HG02759 (cell line): ENCODE data around the gene GTPBP1.

Source experiments
- ATAC-seq: cut with Tn5 transposase; IDR thresholded peaks from one replicate; pipeline ENCODE4 v1.9.1; 2021; ENCODE audit warnings: mild to moderate bottlenecking, moderate library complexity; ENCODE audit not compliant: unreplicated experiment

Gene GTPBP1

DNA sequence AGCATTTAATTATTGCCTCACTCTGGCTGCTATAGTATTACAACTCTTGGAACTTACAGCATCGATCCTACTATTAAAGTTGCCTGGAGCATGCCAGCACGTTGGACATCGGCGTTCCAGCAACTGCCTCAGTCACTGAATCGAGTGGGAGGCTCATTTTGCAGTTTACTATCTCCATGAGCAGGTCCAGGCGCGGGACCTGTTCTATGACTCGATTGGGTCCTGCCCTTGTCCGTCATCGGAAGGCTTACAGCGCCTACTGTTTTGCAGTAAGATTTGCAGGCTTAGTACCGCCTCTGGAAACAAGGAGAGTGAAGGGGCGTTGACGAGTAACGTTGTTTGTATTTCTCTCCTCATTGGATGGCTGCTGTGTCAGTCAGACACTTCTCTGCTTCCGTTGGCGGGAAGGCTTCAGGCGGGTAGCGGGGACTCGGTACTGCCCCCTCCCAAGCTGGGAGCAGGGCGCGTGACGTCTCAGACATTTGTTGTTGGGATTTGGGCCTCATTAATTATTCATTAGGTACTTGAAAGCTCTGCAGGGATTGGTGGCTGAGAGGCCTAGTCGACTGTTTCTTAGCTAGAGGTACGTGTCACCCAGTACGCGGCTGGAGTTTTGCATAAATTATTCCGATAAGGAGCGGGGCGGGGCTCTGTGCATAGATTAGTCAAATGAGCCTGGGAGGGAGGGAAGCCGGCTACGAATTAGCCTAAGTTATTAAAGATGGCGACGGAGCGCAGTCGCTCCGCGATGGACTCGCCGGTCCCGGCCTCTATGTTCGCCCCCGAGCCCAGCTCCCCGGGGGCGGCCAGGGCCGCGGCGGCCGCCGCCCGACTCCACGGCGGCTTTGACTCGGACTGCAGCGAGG lies at the start of gene GTPBP1:
Gene GTPBP1, plus strand, starts transcription at position 710 of the 866 bp plus-strand sequence. Its CDS starts 12 bp downstream, at position 722.
- peak; percentile 69 for ATAC-seq

DNA sequence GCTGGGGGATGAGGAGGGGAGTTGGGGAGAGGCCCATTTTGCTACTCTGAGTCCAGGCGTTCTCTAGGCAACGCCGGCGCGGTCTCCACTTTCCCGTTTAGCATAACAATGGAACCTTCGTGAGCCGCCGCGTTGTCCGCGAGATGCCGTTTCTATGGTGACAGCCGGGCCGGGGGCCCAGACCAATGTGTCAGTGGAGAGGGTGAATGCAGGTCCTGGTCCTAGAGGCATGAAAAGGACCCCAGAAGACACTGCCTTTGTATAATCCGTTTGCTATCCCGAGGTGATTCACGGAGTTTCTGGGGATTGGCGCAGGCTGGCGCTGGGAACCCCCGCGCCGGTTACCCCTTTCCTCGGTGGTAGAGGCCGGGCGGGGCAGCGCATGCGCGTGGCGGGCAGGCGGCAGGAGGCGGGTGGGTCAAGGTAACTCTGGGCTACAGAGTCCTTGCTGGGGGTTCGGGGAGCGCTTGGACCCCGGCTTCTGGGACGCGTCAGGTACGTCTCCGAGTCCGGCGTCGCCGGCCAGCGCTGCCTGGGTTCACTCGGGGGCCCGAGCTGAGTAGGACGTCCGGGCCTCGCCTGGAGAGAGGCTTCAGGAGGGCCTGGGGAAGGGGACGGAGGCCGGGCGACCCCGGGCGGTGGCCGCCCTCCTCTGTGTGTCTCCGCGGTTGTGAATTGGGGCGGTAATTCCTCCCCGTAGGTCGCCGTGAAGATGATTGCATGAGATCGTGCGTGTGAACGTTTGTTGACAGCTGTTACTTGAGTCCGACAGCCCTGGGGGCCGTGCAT lies 49.3 kb upstream of the GTPBP1 start, which contains the start of the genes CBY1 and FAM227A:
Gene CBY1, plus strand, starts transcription at position 383 of the 789 bp plus-strand sequence. CDS start 11,417 bp downstream, outside the sequence.
Gene FAM227A, minus strand, starts transcription at position 137 of the 789 bp plus-strand sequence. CDS start 6,224 bp downstream, outside the sequence.
- peak; percentile 81 for ATAC-seq

DNA sequence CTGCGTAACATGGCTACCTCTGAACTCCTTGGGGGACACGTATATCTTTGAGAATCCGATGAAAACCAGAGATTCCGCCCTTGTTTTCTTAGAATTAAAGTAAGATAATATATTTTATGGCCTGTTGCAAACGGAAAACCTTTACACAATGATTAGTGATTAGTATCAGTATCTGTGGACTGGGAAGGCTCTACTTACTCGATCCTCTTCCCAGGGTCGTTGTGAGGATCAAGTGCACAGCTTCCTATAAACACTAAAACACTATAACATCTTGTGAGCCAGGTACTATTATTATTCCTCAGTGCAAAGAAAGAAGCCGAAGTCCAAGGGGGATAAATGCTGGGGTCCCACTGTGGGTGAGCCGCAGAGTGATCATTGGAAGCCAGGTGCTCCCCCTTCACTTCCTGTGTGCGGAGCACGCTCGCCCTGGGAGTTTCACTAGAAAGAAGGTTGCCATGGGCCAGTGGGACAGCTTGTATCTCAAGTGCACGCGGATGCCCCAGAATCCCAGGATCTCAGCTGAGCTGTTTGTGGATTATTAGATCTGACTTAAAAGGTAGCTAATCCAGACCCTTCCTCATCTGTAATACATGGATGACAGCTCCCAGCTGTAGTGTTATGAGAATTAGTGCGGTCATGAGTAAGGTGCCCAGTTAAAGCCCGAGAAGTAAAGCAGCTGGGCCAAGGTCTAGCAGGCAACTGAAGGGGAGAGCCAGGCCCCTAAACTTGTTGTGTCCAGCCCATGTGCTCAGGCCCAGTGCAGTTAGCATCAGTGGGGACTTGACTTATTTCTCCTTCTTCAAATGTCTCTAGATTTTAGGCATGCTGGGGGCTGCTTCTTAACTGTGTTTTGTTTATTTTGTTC lies 48.5 kb upstream of the GTPBP1 start:
- peak; percentile 20 for ATAC-seq

DNA sequence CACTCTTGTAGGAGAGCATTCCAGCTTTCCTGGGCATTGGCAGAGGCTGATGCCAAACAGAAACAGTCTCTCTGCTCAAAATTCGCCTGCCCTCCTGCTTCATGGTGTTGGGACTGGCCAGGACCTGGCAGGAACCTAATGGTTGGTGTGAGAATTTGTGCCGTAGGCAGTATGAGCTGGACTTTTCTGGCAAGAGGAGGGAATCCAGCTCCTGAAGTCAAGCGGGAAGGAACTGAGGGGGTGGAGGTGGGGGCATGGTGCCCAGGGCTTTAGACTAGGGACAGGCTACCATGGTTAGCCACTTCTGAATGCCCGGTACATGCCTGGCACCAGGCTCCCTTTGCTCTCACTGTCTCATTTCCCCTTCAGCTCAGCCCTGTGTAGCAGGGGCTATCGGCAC lies 30.9 kb upstream of the GTPBP1 start:
- no peak for ATAC-seq

DNA sequence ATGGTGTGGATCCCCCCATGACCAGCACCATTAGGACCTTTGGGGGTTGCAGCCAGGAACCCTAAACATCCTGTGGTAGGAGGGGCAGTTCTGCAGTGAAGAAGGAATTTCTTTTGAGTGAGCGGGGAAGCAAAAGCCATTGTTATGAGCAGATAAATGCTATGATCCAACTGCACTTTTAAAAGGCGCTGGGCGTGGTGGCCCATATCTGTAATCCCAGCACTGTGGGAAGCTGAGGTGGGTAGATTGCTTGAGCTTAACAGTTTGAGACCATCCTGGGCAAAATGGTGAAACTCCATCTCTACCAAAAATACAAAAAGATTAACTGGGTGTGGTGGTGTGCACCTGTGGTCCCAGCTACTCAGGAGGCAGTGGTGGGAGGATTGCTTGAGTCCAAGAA lies 29.9 kb upstream of the GTPBP1 start:
- no peak for ATAC-seq

DNA sequence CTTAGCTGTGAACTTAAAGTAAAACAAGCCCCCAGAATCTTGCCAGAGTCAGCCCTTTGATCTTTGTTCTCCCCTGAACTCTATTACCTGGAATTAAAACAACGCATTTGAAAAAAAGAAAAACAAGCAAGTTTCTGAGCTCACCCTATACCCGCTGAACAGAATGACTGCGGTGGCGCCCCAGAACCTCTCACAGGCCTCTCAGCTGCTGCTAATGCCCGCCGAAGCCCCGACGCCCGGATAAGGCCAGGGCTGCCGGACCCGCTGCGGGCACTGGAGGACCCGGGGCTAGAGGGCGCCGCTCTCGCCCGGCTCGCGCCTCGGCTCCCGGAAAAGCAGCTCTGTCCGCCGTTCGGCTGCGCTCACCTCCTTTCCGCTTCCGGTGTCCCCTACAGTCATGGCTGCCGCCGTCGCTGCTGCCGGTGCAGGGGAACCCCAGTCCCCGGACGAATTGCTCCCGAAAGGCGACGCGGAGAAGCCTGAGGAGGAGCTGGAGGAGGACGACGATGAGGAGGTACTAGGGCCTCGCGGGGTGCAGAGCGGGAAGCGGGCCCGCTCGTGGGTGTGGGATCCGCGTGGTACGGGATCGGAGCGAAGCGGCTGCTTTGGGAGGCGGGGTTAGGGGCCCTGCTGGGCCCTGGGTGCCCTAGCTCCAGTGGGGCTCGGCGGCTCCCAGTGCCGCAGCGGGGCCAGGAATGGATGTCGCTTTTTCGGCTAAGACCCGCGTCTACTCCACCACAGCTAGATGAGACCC lies 24.0 kb upstream of the GTPBP1 start, which contains the start of gene TOMM22:
Gene TOMM22, plus strand, starts transcription at position 376 of the 754 bp plus-strand sequence. Its CDS starts 22 bp downstream, at position 398.
- peak; percentile 98 for ATAC-seq

DNA sequence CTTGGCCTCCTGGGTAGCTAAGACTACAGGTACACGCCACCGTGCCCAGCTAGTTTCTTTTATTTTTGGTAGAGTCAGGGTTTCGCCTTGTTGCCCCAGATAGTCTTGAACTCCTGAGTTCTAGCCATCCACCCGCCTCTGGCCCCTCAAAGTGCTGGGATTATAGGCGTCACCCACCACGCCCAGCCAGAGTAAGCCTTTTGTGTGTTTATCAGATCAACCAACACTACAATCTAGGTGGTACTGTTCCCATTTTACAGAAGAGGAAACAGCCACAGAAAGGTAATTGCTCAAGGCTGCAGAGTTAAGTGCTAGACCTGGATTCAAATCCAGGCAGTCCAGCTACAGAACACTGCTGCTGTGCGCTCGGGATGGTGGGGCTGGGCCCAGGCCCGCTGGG lies 20.8 kb upstream of the GTPBP1 start:
- no peak for ATAC-seq

DNA sequence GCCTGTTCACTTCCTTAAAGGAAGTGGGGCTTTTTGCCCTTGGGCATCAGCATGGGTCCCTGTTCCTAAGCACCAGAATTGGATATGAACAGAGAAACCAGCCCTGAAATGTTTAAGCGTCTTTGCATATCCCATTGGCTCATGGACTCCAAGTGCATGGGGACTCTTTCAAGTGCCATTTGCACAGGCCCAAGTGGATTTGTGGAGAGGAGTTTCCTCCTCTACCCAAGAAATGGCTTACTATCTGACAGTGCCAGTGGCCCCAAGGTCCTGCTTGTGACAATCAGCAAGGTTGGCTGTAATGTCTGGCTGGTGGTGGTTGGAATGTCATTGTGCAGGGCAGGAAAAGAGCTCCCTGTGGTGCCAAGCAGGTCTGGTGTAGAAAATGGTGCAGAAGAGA lies 20.0 kb upstream of the GTPBP1 start:
- no peak for ATAC-seq

DNA sequence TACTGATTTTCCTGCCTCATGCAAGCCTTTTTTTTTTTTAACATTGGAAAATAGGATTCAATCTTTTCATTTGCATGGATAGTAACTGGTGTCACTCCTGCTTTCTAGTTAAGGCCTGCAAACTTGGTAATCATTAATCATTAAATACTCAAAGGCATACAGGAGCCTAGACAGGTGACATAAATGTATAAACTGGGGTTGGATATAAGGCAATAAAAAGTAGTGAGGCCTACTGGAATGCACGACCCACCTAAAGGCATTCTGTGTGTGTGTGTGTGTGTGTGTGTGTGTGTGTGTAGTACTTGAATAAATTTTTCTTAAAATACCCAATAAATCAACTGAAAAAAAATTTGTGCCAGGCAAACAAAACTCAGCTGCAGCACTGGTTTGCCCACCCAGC lies 16.1 kb upstream of the GTPBP1 start:
- ATAC-seq: no peak

DNA sequence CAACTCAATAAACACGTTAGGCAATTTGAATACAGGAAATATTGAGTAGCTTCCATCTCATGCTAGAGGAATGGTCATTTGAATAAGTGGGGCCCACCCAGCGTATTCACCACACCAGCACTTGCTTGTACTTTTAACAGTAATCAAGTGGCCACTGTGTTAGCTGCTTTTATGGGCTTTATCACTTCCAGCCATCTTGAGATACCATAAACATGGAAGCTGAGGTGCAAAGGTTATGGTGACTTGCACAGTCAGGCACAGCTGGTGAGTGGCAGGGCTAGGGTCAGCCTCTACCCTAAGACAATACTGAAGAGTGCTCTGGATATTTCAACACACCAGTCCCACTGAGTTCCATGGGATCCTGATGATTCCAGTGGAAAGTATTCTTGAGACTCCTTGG lies 11.7 kb upstream of the GTPBP1 start:
- no peak for ATAC-seq

DNA sequence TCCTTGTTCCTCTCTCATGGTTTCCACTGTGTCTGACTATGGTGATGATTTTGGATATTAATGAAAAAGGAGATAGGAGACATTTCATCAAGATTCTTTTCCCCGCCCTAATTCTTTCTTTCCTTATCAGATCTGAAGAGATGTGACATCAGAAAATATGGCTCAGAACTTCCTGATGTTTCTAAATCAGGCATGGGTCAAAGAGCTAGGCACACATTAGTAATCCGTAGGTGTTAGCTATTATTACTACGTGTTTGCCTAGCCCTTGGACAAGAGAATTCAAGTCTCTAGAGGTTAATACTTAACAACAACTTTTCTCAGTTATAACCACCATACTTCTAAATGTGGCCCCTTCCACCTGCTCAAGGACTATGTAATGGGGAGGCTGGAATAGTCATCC lies 10.8 kb upstream of the GTPBP1 start:
- no peak for ATAC-seq

DNA sequence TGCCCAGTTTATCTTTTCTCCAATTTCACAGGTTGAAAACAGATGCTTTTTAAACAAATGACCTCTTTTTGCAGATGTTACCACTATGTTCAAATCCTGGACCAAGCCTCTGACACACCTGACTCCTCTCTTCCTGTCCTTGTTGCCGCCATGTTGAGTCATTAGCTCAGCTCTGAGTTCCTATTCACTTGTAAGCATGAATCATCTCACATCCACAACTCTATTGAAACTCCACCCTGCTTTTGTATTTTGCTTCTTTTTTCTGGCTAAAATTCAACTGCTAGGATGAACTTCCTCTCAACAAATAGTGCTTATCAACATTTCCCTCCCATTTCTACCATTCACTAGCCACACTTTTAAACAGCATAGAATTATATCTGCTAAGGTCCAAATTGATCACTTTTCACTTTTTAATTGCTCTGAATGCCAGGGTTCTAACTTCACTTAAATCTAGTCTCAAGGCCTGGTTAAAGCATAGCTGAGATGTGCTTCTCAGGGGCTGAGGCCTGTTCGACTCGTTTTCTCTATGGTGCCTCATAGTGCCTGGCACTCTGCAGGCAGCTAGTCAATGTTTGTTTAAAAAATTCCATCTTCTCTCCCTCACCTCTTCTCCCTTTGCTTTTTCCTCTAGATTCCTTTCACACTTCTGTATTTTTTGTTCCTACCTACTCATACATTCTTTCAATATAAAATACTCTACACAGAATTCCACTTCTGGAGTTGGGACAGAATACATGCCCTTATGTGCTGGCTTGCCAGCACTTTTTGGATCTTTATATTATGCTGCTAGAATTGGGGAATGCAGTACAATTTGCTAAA lies 8.9 kb upstream of the GTPBP1 start:
- ATAC-seq: no peak

DNA sequence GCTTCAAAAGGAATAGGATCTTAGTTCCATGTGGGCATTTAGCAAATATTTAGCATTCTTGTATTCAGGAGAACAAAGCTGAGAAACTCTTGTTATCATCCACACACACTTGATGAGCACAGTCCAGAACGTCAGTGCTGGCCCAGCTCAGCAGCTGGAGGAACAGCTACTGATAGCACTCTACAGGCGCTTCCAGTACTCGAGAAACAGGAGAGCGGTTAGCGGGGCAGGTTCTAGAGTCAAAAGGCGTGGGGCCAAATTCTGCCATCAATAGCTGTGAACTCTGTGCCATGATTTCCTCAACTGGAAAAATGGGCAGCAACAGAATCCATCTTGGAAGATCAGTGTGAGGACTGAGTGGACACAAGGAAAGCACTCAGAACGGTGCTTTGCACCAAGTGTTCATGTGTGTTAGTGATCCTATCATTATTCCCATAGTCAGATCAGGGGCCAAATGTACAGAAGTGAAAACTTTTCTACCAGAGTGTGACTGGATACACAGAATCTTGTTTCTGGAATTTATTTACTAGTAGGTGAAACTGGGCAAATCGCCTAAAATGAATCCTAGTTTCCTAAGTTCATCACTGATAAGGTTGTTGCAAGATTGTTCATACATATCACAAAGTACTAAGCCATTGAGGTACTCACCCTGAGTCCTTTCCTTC lies 8.2 kb upstream of the GTPBP1 start:
- ATAC-seq: no peak

DNA sequence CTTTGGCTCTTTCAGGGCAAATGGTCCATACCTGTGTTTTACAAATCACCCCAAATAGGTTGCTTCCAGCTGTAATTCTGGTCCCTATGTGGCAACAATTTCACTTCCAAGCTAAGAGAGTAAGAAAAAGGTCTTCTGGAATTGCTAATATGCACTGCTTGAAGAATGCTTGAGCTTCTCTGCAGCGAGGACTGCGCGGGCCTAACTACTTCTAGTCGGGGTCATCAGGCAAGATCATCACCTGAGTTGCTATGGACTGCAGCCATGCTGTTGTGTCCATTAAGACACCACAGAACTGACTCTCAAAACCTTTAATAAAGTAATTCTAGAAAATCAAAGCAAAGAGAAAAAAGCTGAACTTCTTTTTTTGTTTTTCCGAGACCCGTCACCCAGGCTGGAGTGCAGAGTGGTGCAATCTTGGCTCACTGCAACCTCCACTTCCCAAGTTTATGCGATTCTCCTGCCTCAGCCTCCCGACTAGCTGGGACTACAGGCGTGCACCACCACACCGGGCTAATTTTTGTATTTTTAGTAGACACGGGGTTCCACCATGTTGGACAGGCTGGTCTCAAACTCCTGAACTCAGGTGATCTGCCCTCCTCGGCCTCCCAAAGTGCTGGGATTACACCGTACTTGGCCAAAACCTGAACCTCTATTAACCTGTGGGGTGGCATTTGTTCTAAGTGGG lies 7.2 kb upstream of the GTPBP1 start:
- ATAC-seq: no peak

DNA sequence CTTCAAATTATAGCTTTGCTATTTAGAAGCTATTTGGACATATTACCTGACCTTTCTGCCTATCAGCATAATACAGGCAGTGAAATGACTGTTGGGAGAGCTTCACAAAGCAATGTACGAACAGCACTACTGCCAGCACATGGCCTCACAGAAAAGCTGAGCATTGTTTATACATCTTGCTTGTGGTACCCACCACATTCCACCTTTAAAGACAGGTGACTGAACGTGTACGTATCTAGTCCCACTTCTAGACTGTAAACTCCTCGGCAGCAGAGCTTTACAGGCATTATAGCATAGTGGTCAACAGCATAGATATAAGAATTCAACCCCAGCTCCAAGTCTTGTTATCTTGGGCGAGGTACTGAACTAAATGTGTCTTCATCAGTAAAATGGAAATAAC lies 6.6 kb upstream of the GTPBP1 start:
- ATAC-seq: no peak

DNA sequence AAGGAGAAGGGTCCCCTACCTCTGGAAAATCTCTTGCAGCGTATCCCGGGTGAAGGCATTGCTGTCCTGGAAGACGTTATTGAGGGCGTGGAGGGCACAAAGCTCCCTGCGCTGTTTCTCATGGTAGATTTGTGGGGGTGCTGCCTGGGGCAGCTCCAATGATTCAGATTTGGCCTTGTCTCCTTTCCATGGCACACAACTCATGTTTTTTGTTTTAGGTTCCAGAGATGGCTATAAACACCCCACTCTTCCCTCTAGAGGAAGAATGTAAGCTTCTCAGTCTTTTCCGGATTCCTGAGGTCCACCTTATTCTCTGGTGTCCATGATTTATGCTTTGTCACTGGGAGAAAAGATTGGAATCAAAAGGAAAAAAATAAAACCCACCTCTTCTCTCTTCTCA lies 6.0 kb upstream of the GTPBP1 start:
- no peak for ATAC-seq

DNA sequence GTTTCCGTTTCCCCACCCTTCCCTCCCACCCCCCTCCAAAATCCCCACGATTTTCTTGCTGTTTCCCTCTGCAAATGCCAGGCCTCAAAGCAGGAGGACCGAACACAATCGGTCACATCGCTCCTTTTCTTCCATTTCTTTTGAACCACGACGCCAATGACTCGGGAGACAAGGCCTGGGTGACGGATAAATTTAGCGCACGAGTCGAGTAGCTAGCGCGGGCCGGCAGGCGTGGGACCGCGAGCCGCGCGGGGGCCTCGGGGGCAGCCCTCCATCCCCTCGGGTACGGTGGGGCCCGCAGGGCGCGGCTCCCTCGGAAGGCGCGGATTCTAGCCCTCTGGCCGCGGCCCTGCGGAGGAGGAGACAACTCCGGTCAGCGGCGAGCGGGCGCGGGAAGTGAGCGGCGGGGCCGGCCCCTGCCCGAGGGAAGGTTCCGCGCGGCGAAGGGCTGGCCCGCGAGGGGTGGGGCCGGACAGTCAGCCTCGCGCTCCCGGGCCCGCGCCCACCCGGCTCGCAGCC lies 5.4 kb upstream of the GTPBP1 start:
- ATAC-seq: no peak
